Hematopoietic multipotent progenitor cell treated with erythropoietin and hydrocortisone succinate and interleukin-3 and kit ligand, for 8 days (in vitro differentiated cells): Measurements from ENCODE around the gene CA12.

Experiments
- DNase-seq: peaks from one replicate; pipeline ENCODE4 v3.0.0-alpha.2; 2015

The CA12 gene

DNA sequence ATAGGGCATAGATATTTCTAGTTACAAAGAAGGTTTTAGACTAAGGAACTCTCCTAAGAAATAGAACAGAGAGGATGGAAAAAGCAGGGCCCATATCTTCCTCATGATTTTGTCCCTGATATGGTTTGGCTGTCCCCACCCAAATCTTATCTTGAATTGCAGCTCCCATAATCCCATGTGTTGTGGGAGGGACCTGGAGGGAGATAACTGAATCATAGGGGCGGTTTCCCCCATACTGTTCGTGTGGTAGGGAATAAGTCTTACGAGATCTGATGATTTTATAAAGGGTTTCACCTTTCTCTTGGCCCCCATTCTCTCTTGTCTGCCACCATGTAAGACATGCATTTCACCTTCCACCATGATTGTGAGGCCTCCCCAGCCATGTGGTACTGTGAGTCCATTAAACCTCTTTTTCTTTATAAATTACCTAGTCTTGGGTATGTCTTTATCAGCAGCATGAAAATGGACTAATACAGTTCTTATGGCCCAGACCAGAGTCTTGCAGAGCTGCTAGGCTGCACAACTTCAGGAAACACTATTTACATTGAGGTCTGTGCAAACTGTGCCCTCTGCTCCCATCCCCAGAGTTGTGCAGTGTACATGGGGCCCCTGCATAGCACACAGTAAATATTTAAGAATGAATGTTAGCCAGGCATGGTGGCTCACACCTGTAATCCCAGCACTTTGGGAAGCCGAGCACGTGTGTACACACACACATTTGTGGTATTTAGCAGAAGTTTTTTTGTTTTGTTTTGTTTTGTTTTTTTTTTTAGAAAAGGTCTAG is 20.3 kb upstream of the CA12 start:
- peak; percentile 39 for DNase-seq

DNA sequence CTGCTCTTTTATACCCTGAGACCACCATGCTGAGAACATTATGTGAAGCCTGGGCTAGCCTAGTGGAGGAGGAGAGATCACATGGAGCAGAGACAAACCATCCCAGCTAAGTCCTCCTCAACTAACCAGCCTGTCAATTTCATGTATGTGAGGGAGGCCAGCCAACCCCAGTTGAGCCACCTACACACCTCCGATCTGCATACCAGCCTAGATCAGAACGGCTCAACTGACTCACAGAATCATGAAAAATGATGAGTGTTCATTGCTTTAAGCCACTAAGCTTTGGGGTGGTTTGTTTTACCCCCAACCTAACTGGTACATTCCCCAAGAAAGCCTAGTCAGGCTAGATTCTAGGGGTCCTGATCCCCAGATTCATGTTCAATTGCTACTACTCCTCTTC is 19.4 kb upstream of the CA12 start:
- DNase-seq, result no peak

DNA sequence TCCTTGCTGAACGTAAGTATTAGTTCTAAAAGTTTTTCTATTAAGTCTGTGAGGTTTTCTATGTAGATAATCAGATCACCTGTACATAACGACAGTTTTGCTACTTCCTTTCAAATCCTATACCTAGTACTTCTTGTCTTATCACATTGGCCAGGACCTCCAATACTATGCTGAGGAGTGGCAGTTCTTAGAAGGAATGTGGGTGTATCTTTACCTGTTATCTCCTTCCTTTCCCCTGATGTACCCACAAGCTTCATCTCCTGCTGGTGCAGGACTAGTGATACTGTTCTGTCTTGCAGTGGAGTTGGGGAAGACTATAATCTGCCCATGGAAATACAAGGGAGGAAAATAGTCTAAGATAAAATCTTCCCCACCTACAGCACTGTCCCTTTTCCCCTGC is 16.8 kb upstream of the CA12 start:
- no peak for DNase-seq

DNA sequence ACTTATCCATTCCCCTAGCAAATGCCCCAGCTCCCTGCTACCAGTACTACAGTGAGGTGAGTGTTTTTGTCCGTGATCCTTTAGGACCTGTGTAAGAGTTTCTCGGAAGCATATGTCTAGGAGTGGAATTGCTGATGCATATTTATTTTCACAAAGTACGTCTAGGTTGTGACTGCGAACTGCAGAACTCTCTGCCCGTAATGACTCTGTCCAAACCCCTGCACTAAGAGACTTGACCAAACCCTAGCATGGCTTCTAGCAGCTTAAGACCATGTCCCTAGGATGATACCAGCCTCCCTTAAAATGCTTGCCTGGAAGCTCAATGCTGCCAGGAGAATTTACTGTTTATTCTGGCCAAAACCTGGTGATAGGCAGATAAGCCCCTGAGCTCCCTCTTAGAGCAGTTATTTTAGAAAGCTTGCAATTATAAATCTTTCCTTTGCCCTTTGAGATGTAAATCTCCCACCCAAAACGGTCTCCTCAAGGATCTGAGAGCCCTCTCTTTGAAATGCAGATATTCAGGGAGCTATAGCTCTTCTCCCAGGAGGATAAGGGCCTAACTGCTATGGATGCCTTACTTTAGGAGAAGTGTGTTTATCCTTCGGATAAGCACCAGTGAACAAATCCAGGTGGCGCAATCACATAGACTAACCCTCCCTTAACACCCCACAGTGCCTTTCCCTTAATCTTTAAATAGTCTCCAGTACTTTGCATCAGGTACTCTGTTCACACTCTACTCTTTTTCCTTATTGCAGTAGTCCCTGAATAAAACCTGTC is 14.7 kb upstream of the CA12 start:
- DNase-seq, result no peak

DNA sequence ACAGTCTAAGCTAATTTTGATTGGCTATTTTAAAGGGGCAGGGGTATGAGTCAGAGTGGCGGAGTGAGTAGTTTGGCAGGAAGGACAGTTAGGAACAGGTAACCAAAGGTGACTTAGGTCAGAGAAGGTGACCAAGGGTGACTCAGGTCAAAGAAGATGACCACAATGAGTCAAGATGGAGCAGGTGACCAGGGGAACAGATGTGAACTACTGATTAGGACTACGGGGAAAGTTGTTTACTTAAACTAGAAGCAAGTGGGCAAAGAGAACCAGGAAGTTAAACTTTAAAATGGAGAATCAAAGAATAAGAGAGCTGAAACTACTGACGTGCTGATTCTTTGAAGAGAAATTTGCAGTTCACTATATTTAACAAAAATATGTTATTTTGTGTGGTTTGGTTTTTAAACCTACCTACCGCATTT is 14.1 kb upstream of the CA12 start:
- DNase-seq, result peak; percentile 38

DNA sequence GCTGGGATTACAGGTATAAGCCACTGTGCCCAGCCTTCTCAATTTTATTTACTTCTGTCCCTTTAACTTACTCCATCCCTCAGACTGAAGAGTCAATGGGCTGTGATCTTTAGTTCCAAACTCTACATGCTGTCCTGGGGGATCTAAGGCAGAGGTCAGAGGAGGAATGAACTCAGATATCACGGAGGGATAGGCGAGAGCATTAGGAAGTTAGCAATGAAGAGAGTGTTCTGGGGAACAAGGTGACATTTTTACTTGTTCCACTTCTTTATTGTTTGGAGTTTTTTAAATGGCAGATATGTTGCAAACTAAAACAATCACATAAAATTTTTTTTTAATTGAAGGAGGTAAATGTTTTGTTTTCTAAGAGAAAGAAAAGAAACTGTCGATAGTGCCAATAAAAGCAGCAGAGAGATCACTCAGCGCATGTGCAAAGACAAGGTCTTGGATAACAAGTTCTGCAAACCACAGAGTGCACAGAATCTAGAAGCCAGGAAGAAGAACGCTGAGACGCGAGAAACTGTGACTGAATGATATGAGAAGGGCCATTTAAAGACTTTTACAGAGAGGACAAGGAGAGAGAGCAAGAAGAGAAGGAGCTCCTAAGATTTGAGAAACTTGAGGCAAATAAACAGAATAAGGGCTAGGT is 10.8 kb upstream of the CA12 start:
- DNase-seq, result peak; percentile 64

DNA sequence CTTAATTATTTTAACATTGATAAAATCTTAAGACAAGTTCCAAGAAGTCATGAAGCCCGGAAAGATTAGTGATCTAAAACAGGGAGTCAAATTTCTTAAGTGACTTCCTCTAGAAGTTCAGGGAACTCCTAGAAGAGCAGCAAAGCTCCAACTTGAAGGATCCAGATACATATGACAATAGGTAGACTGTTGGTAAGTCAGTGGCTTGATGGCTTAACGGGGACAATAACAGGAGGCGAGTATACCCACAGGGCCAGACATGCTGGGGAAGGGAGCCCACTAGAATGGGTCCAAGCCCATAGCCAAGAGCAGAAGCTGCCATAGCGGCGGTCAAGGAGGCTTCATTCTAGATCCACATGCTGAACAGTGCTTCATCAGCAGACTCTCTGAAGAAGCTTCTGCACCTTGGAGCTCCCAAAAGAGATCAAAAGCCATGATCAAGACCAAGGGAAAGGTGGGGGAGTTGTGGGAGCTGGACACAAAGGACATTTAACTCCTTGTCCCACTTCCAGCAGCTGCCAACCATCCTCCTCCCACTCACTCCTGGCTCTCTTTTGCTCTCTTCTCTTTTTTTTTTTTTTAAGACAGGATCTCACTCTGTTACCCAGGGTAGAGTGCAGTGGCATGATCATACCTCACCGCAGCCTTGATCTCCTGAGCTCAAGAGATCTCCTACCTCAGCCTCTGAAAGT is 10.2 kb upstream of the CA12 start:
- DNase-seq, result no peak

DNA sequence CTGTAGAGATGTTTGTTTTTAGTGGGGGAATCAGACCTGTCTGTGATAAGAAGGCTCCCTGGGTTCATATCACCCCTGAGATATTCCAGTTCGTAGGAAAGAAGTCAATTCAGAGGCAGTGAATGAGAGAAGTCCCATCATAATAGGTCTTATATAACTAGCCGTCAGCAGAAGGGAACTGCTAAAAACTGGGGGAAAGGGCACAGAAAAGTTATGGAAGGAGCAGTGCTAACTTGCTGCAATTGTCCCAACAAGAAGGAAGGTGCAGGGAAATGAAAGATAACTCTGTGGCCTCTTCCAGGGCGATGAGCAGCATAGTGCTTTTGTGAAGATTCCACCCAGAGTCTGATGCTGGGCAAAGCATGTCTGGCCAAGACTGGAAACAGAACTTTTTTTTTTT is 9.0 kb upstream of the CA12 start:
- DNase-seq, result no peak

DNA sequence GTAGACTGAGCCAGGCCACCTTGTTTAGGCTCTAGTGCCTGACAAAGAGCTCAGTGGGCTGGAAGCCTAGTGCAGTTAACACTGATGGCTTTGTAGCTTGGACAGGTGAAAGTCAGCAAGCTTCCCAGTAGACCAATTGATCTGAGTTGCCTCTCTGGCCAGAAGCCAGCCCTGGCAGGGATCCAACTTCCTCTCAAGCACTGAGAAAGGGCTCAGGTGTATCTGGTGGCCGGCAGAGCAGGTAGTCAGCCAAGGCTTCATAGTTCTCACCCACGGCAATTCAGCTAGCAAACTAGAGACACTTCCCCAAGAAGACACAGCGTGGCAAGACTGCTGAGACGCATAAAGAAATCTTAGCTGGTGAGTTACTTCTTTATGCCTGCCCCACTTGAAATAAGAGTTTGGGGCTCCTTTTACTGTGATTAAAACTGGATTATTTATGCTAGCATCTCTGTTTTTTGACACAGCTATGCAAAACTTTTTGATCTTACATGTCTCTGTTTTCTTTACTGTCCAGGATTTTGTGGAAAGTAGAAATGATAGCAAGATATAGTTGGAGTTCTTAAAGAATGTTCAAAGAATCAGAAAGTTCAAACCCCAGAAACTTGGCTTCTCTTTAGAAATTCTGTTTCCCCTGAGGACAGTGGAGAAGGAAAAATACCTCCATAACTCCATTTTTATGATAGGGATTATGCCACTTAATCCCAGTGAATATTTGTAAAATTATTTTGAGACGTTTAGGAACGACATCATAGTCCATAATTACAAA is 8.4 kb upstream of the CA12 start:
- no peak for DNase-seq

DNA sequence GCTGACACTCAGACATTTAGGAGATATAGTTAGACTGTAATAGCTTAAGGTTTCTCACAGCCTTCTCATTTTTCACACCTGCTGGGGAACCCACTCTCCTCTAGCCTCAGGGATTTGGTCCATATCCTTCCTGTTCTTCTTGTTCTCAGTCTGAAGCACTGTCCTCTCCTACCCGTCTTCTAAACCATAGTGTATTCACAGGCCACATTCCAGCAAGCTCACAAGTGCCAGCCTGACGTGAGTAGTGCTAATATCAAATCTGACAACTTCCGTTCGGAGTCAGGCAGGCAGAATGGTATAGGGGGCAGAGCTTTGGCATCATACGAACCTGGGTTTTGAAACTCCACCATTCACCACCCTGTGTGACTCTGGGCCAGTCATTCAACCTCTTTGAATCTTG is 6.9 kb upstream of the CA12 start:
- DNase-seq, result no peak

DNA sequence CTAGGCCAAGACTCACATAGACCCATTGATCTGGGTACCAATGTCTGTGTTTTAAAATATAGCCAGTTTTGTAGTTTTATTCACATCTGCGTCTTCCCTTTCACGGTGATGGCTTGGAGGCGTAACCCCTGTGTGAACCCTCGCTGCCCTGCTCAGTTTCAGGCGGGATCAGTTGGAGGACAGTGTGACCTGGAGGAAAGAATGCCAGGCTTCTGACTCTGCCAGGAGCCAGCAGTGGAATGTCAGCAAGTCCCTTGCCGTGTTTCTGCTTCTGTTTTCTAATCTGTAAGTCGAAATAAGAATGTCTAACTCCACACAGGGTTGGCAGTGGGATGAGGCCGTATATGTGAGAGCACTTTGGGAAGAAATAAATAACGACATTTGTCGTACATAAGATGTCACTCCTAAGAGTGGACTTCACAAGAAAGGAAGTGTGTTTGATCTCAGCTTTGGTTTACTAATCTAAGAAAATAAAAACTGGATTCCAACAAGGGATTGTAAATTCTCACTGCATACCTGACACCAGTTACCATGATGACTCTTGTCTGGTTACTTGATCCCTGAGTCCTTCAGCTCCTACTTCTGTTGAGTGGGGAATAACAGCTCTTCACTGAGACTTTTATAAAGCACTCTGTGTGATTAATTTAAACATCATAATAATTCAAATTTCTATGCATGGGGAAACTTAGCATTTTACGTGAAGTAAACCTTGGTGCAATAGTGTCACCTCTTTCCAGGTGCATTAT is 6.3 kb upstream of the CA12 start:
- no peak for DNase-seq

DNA sequence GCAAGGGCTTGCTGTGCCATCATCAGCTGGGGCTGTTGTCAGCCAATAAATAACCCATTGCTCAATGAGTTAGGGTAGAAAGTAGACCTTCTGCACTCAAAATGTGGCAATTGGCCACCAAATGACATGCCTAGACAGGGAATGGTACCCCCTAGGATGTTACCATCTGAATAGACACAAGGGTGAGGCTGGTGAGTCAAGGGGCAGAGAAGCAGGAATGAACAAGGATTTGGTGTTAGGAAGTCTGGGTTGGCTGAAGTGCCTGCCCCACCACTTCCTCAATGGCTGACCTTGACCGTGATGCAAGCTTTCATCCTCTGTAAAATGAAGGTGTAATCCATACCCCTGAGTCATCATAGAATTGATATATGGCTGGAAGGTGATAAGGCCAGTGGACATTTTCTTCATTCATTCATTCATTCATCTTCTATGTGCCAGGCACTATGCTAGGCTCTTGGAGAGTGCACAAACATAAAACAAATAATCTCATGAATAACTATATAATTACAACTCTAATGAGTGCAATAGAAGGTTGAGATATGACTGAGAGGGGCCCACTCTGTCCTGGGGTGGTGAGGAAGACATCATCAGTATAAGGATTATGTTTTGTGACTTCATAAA is 4.4 kb upstream of the CA12 start:
- no peak for DNase-seq

DNA sequence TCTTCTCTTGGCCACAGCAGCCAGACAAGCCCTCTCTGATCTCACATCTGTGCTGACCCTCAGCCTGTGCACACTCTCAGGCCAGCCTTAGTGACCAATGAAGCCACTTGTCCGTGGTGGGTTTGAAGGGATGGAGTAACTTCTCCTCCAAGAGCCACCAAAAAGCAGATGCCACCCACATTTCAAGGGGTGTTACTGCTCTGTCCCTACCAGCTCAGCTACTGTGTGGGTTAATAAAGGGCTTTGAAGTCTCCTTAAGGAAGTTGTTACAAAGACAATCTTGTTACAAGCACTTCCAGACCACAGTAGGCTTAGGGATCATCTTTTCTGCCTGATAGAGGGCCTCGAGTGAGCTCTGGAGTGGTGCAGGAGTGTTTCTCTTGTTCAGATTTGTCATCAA is 3.3 kb upstream of the CA12 start:
- no peak for DNase-seq

DNA sequence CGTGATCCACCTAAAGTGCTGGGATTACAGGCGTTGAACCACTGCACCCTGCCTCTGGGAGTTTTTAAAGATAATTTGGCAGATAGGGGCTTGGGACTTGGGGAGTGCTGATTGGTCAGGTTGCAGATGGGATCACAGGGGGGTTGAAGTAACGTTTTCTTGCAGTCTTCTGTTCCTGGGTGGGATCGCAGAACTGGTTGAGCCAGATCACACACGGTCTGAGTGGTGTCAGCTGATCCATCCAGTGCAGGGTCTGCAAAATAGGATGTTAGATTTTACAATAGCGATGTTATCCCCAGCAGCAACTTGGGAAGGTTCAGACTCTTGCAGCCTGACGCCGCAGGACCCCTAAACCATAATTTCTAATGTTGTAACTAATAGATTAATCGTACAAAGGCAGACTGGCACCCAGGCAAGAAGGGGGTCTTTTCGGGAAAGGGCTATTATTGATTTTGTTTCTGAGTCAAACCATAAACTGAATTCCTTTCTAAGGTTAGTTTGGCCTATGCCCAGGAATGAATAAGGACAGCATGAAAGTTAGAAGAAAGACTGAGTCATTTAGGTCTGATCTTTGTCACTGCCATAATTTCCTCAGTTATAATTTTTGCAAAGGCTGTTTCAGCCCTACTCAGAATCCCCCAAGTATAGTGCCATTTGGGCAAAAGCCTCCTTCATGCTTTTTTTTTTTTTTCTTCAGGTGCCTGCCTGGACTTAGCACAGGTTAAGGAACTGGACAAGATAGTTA is 1.5 kb upstream of the CA12 start:
- no peak for DNase-seq

DNA sequence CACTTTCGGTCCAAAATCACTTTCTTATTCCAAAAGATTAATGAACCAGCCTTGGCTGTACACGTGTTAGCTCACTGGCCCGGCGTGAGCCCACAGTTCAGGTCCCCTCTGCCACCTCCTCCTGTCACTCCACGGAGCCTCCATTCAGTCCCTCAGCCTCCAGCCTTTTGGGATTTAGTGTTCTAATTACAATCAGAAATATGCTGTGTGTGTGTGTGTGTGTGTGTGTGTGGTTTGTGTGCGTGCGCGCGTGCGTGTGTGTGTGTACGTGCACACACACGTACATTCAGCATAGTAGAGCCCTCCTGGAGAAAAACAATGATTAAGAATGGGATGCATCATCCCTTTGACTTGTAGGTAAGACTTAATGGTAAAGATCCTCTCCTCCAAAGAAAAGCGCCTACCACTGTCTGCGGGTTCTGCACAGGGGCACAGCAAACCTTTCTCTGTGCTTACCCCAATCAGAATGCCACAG is 801 bp downstream of the CA12 start:
- no peak for DNase-seq

DNA sequence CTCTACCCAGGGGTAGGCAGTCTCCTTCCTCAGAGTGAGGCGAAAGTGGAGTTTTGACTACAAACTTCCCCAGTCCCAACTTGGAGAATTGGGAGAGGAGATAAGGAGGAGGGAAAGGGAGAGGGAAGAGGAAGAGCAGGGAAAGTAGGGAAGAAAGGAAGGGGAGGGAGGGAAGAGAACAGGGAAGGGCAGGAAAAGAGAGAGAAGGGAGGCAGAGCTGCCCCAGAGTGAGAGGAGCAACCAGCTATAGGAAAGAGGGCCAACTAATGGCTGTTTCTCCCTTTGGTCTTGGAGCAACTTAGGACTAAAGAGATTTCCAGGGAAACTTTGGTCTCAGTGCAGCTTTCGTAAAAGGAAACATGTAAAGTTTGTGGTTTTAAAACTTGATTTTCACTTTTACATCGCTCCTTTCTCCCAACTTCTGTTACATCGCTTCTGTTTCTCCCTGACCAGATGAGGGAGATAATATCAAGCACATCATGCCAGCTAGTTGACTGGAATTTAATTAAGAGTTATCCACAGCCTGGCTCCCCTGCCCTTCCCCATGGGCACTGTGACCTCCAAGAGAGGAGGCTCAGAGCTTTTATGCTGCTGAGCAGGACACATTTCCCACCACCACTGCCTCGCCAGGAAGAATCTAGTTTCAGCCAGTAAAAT is 1.4 kb downstream of the CA12 start:
- no peak for DNase-seq

DNA sequence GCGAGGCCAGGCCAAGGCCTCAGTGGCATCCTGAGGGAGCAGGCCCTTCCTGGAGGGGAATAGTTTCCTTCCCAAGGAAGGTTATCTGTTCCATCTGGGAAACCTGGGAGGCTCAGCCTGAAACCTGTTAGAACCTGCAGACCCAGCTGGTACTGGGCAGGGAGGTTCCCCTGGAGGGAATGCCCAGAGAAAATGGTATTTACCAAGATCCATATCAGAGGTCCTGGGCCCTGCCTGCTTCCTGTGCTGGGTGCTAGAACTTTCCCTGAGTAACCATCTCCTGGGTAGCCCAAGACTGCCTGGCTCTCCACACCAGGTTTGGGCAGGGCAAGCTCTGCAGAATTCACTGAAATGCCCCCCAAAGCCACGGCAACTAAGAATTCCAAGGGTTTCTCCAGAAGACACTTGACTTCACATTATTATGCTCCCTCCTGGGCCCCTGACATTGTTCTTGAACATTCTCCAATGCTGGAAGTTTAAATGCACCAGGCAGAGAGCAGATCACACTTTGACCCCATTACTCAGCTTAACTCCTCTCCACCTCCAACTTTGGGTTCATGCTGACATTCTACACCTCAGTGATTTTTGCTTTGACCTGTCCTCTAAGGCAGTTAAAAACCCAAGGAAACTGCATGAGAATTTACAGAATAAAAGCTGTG is 2.0 kb downstream of the CA12 start:
- no peak for DNase-seq

DNA sequence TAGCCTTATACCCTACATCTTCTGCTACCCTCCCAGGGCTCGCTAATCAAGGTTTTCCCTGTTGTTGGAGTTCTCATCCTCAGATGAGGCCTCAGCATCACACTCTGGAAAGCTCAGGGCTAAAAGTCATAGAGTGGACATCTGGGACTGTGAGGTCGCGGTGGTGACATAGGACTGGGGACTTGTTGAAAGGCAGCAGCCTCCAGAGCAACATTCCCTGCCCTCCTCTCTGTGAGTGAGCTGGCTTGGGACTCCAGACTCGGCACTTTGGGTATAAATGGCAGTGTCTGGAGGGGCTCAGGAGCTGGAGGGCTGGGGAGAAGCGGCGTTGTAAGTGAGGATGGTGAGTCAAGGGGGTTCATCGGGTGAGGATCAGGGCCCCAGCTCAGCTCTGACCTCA is 2.7 kb downstream of the CA12 start:
- no peak for DNase-seq
